Effector memory CD4-positive, alpha-beta T cell (primary cell): ENCODE measurements around the gene RAD9B.
"Not testable (repeated sequence)": the region's sequence is repeated elsewhere in the genome, so short reads cannot be mapped to it uniquely, and the experiment has no call there.

ENCODE experiments used
- DNase-seq, 3 donors: peaks; one replicate each; pipeline ENCODE4 v3.0.0-alpha.2; 2020
- H3K27ac ChIP-seq: 2 replicates; pipeline ENCODE4 v1.7.0; 2013; ENCODE audit warnings: mild to moderate bottlenecking, low read length, moderate library complexity; ENCODE audit not compliant: insufficient read depth, poor library complexity, severe bottlenecking
- H3K27me3 ChIP-seq: replicated peaks from 2 replicates; pipeline ENCODE4 v1.7.0; 2013; ENCODE audit warnings: mild to moderate bottlenecking, low read length; ENCODE audit not compliant: insufficient read depth, control insufficient read depth, poor library complexity, severe bottlenecking
- H3K36me3 ChIP-seq: 2 replicates; pipeline ENCODE4 v1.7.0; 2013; ENCODE audit warnings: mild to moderate bottlenecking, low read length, moderate library complexity; ENCODE audit not compliant: control insufficient read depth, insufficient read depth
- H3K4me1 ChIP-seq: 2 replicates; pipeline ENCODE4 v1.7.0; 2013; ENCODE audit warnings: low read length, mild to moderate bottlenecking; ENCODE audit not compliant: control insufficient read depth, insufficient read depth, poor library complexity, severe bottlenecking
- H3K4me3 ChIP-seq: 2 replicates; pipeline ENCODE4 v1.7.0; 2013; ENCODE audit warnings: low read length, low read depth, mild to moderate bottlenecking; ENCODE audit not compliant: insufficient read depth, poor library complexity, severe bottlenecking
- H3K9me3 ChIP-seq: 2 replicates; pipeline ENCODE4 v1.7.0; 2013; ENCODE audit warnings: mild to moderate bottlenecking, low read length, moderate library complexity; ENCODE audit not compliant: control insufficient read depth
- total RNA-seq, 3 donors: gene quantifications; one replicate each; lab custom pipeline; 2026; lab: John Stamatoyannopoulos, UW

Gene RAD9B
- 0.39 to 0.78 (median 0.69) reads per million in 3 donors for total RNA-seq

DNA sequence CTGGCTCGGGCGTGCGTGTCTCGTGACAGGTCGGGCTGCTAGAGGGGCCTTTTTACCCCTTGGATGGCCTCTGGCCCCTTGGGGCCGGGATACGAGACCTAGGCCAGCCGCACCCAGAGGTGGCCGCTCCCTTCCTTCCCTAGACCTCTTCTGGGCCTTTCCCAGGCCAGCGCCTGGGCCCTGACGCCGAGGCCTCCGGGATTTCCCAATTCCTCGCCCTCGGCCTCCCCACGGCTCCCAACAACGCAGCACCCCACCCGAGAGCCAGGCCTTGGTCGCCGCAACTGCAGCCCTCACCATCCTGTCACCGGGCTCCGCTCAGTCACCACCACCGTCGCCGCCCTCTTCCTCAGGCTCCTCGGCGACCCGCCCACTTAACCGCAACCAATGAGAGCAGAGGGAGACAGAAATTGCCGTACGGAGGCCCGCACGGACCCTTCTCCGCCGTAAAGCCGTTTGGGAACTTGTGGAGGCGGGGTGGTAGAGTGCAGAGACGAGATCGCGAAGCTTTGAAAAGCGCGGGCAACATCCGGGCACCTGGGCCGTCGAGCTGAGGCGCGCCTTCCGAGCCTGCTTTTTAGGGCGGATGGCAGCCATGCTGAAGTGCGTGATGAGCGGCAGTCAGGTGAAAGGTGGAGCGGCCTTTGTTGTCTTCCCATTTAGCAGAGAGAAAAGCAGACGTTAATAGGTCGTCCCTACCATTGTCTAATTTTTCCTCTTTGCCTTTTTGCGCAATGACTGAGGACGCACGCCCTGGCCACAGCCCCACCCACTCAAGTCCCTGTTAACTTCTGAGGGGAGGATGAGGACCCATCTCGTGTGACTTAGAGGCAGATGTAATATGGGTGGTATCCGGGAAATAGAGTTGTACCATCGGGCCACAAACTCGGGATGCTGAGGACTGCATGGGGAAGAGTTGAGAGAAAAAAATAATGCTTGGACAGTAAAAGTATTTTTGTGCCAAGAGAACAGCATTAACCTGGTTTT, at the start of gene RAD9B, which contains the start of gene VPS29:
TSS of gene RAD9B (plus strand) at position 580 of the 987 bp plus-strand sequence. CDS start at position 587, 7 bp downstream.
TSS of gene VPS29 (minus strand) at position 360 of the 987 bp plus-strand sequence. CDS start at position 300, 60 bp downstream.
- DNase-seq = peak; percentile 98 to 99 (median 99)
- H3K27me3 ChIP-seq = no peaks in the 10 kb centered on the region
- peak within 1 kb of the TSS; percentile 90 for H3K27ac ChIP-seq
- H3K36me3 ChIP-seq = no peaks in the 10 kb centered on the region
- peaks cover 10% of the 10 kb centered on the region for H3K4me1 ChIP-seq
- H3K4me3 ChIP-seq = peak within 1 kb of the TSS; percentile 83
- no peaks in the 10 kb centered on the region for H3K9me3 ChIP-seq

DNA sequence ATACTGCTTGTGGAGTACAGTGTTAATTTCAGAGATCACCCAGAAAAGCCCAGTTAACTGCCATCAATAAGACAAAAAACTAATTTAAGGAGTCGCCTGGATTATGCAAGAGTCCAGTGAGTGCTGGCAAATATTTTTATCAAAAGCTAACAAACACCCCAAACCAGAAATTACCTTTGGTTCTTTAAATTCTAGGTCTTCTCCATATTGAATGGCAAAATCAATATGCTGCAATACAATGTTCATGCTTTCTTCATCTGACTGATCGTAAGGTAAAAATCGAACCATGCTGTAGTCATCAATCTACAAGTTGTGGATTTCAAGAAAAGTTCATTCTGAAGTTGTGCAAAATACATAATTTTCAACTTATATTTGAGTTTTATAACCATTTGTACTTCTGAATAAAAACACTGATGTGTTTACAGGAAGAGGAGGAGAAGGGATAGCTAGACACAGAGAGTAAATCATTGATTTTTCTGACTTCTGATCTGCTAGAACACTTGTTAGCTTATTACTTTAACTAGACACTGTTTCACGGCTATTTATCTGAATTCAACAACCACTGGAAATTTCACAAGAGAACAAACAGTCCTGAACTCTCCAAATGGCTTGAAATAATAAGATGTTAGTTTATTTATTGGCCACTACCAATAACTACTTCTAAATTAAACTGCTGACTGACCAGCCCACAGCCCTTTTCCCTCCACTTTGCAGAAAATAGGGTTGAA, 48.4 kb upstream of the RAD9B start:
- no peaks in the 10 kb centered on the region for H3K4me1 ChIP-seq
- no peak overlapping the region for H3K27ac ChIP-seq
- no peaks in the 10 kb centered on the region for H3K9me3 ChIP-seq
- DNase-seq = no peak
- H3K36me3 ChIP-seq = peaks cover 7% of the 10 kb centered on the region
- H3K4me3 ChIP-seq = no peak overlapping the region
- H3K27me3 ChIP-seq = no peaks in the 10 kb centered on the region

DNA sequence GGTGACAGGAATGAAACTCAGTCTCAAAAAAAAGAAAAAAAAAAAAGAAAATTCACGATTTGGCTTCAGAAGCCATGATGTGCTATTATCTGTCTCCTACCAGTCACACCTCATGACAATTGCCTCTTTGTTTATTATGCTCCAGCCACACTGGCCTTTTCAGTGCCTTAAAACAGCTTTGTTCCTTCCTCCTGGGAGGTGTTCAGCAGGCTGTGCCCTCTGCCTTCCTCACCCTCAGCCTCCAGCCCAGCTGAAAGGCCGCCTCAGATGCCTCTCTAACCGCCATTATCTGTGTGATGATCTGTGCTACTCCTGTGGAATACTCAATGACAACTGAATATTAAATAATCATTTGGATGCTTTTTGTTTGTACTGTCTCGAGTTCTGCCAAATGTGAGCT, 43.4 kb upstream of the RAD9B start:
- Histone ChIP-seq H3K4me1 (no peaks in the 10 kb centered on the region), H3K27ac (no peak overlapping the region), H3K27me3 (no peaks in the 10 kb centered on the region), H3K36me3 (peaks cover 9% of the 10 kb centered on the region), H3K9me3 (no peaks in the 10 kb centered on the region), H3K4me3 (no peak overlapping the region)
- DNase-seq = no peak

DNA sequence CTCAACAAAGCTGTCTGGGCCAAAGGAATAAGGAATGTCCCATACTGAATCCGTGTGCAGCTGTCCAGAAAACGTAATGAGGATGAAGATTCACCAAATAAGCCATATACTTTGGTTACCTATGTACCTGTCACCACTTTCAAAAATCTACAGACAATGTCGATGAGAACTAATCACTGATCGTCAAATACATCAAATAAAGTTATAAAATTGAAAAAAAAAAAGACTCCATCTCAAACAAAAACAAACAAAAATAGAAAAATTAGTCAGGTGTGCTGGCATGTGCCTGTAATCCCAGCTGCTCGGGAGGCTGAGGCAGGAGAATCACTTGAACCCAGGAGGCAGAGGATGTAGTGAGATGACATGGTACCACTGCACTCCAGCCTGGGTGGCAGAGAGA, 40.9 kb upstream of the RAD9B start:
- H3K9me3 ChIP-seq, H3K4me3 ChIP-seq, H3K4me1 ChIP-seq, DNase-seq, H3K27ac ChIP-seq, H3K27me3 ChIP-seq: not testable (repeated sequence)
- peaks cover 18% of the 10 kb centered on the region for H3K36me3 ChIP-seq

DNA sequence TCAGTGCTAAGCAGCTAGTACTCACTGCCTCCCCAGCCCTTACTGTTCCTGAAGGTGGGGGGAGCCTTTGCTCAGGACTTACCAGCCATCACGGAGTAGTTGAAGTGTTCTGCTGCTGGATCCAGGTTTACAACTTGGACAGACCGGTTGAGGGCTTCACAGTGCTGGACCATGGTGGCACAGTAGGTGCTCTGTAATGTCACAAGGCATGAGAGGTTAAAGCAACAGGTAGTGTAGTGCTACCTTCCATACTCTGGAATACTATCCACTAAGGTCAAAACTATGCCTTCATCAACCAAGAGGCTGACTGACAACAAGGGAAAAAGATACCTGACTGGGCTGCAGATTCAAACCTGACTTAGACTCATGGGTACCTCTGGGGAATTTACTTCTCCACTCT, 37.1 kb upstream of the RAD9B start:
- no peak for DNase-seq
- peaks cover 9% of the 10 kb centered on the region for H3K36me3 ChIP-seq
- no peak overlapping the region for H3K27ac ChIP-seq
- no peak overlapping the region for H3K4me3 ChIP-seq
- H3K4me1 ChIP-seq = peaks cover 8% of the 10 kb centered on the region
- H3K9me3 ChIP-seq = no peaks in the 10 kb centered on the region
- H3K27me3 ChIP-seq = no peaks in the 10 kb centered on the region

DNA sequence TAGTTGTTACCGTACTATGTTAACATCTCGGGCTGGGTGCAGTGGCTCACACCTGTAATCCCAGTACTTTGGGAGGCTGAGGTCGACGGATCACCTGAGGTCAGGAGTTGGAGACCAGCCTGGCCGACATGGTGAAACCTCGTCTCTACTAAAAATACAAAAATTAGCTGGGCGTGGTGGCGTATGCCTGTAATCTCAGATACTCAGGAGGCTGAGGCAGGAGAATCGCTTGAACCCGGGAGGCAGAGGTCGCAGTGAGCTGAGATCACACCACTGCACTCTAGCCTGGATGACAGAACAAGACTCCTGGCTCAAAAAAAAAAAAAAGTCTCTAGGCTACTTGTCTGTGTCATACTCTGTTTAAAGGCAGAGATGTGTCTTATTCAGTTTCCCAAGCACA, 36.4 kb upstream of the RAD9B start:
- H3K4me3 ChIP-seq, H3K4me1 ChIP-seq, H3K9me3 ChIP-seq, H3K27ac ChIP-seq, DNase-seq, H3K27me3 ChIP-seq, H3K36me3 ChIP-seq: not testable (repeated sequence)

DNA sequence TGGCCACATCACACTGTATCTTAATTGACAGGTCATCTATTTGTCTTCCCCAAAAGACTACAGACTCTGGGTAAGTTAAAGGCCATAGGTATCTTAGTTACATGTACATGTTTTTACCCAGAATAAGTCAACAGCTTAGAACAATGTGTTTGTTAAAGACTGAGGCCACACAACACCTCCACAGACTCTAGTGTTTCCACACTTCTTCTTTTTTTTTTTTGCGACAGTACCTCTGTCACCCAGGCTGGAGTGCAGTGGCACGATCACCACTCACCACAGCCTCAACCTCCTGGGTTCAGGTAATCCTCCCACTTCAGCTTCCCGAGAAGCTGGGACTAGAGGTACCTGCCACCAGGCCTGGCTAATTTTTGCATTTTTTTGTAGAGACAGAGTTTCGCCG, 35.3 kb upstream of the RAD9B start:
- Histone ChIP-seq H3K9me3 (no peaks in the 10 kb centered on the region), H3K4me3 (no peak overlapping the region), H3K36me3 (peaks cover 9% of the 10 kb centered on the region), H3K27me3 (no peaks in the 10 kb centered on the region), H3K27ac (no peak overlapping the region), H3K4me1 (peaks cover 8% of the 10 kb centered on the region)
- DNase-seq = no peak

DNA sequence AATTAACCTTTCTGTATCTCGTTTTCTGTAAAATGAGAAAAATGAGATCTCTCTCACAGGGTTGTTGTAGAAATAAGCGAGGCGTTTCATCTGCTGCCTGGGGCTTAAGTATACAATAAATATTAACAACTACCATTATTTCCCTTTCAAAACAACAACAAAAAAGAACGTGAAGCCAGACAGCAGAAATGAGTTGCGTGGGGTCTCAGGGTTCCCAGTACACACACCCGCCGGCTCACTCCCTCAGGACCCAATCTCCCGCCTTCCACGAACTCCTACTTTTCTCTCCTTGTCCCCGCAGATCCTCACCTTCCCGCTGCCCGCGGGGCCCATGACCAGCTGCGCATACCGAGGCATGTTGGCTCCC, 34.3 kb upstream of the RAD9B start:
- DNase-seq = no peak
- H3K27me3 ChIP-seq = no peaks in the 10 kb centered on the region
- H3K27ac ChIP-seq = peak overlapping the region; percentile 87
- H3K4me3 ChIP-seq = peak overlapping the region; percentile 88
- peaks cover 9% of the 10 kb centered on the region for H3K36me3 ChIP-seq
- H3K9me3 ChIP-seq = no peaks in the 10 kb centered on the region
- H3K4me1 ChIP-seq = peaks cover 8% of the 10 kb centered on the region

DNA sequence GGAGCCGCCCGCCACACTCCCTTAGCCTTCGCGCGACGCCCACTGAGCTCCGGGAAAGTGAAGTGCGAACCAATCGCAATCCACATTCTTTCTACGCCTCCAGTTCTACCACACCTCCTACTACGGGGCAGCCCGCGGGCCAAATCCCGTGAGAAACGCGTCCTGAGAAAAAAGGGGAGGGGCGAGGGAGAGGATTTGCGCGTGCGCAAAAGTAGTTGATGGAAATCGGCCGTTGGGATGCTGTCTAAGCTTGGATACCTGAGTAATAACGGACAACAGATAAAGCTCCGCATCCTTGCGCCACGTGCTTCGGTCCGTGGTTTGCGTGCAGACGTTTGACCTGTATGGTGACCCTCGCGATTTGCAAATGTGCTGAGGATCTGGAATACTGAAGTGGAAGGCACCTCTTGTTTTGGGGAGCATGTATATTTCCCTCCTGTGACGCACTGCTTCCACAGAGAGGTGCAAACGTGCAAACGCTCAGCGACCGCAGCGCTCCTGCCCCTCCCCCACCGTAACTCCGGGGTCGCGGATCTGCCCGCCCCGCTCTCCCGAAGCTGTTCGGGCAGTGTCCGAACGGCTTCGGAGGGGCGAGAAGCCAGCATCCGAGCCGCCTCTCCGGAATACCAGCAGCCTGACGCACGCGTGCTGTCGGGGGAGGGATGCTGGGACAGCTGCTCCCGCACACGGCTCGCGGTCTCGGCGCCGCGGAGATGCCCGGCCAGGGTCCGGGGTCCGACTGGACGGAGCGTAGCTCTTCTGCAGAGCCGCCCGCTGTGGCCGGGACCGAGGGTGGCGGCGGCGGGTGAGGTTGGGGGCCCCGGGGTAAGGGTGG, 33.7 kb upstream of the RAD9B start, which contains the start of the genes FAM216A and GPN3:
TSS of gene FAM216A (plus strand) at position 632 of the 835 bp plus-strand sequence. CDS start at position 663, 31 bp downstream.
TSS of gene GPN3 (minus strand) at position 44 of the 835 bp plus-strand sequence. CDS start 54 bp downstream, outside the sequence.
- H3K27ac ChIP-seq = peak within 1 kb of the TSS; percentile 87
- peaks cover 8% of the 10 kb centered on the region for H3K4me1 ChIP-seq
- peak within 1 kb of the TSS; percentile 88 for H3K4me3 ChIP-seq
- H3K9me3 ChIP-seq = no peaks in the 10 kb centered on the region
- DNase-seq = peak; percentile 90 to 94 (median 93)
- peaks cover 9% of the 10 kb centered on the region for H3K36me3 ChIP-seq
- no peaks in the 10 kb centered on the region for H3K27me3 ChIP-seq
